Mucosa of stomach (tissue), 1 donor: Measurements from ENCODE around the gene PGC.
A peak's percentile ranks its signal among the peaks of the same experiment; 100 is the strongest.

Source experiments
- H3K27me3 ChIP-seq: one replicate; pipeline ENCODE4 v1.7.0; 2013; ENCODE audit warnings: mild to moderate bottlenecking, low read length; ENCODE audit not compliant: control insufficient read depth, insufficient read depth
- H3K36me3 ChIP-seq: one replicate; pipeline ENCODE4 v1.7.0; 2013; ENCODE audit warnings: low read length; ENCODE audit not compliant: control insufficient read depth, insufficient read depth
- H3K4me1 ChIP-seq: one replicate; pipeline ENCODE4 v1.7.0; 2013; ENCODE audit warnings: mild to moderate bottlenecking, low read length; ENCODE audit not compliant: control insufficient read depth, insufficient read depth
- H3K4me3 ChIP-seq: one replicate; pipeline ENCODE4 v1.7.0; 2013; ENCODE audit warnings: low read length
- H3K9ac ChIP-seq: one replicate; pipeline ENCODE4 v1.7.0; 2013; ENCODE audit warnings: mild to moderate bottlenecking, low read length, moderate library complexity
- H3K9me3 ChIP-seq: one replicate; pipeline ENCODE4 v1.7.0; 2013; ENCODE audit warnings: mild to moderate bottlenecking, low read length, moderate library complexity; ENCODE audit not compliant: control insufficient read depth
- donor health status: Pancreatic carcinoma.

The PGC gene

GRCh38 chr6:41747256-41748101 lies at the start of gene PGC:
PGC (minus strand) TSS chr6:41747397; CDS start chr6:41747334, 63 bp downstream.
- Histone ChIP-seq H3K4me1 (peaks cover 55% of the 10 kb centered on the region), H3K4me3 (peak within 1 kb of the TSS; percentile 29), H3K9me3 (no peaks in the 10 kb centered on the region), H3K36me3 (no peaks in the 10 kb centered on the region), H3K27me3 (no peaks in the 10 kb centered on the region), H3K9ac (peak within 1 kb of the TSS; percentile 79)

GRCh38 chr6:41796474-41796873 lies 49.3 kb upstream of the PGC start:
- Histone ChIP-seq H3K36me3 (no peaks in the 10 kb centered on the region), H3K9me3 (no peaks in the 10 kb centered on the region), H3K4me3 (no peak overlapping the region), H3K27me3 (no peaks in the 10 kb centered on the region), H3K4me1 (no peaks in the 10 kb centered on the region), H3K9ac (no peak overlapping the region)

GRCh38 chr6:41791984-41792383 lies 44.8 kb upstream of the PGC start:
- H3K9ac ChIP-seq: no peak overlapping the region
- no peaks in the 10 kb centered on the region for H3K27me3 ChIP-seq
- no peaks in the 10 kb centered on the region for H3K9me3 ChIP-seq
- no peak overlapping the region for H3K4me3 ChIP-seq
- no peaks in the 10 kb centered on the region for H3K4me1 ChIP-seq
- H3K36me3 ChIP-seq: peaks cover 6% of the 10 kb centered on the region

- Histone ChIP-seq H3K4me3 (no peak overlapping the region), H3K9me3 (no peaks in the 10 kb centered on the region), H3K9ac (no peak overlapping the region), H3K27me3 (no peaks in the 10 kb centered on the region), H3K4me1 (no peaks in the 10 kb centered on the region), H3K36me3 (peaks cover 6% of the 10 kb centered on the region)
Observed at GRCh38 chr6:41791305-41791704, 44.1 kb upstream of the PGC start.

- Histone ChIP-seq H3K27me3 (no peaks in the 10 kb centered on the region), H3K9ac (no peak overlapping the region), H3K4me3 (no peak overlapping the region), H3K9me3 (no peaks in the 10 kb centered on the region), H3K36me3 (peaks cover 6% of the 10 kb centered on the region), H3K4me1 (peaks cover 12% of the 10 kb centered on the region)
Observed at GRCh38 chr6:41790045-41790444, 42.8 kb upstream of the PGC start.

GRCh38 chr6:41789390-41789724 lies 42.2 kb upstream of the PGC start:
- H3K9me3 ChIP-seq: no peaks in the 10 kb centered on the region
- no peaks in the 10 kb centered on the region for H3K27me3 ChIP-seq
- H3K9ac ChIP-seq: no peak overlapping the region
- peaks cover 6% of the 10 kb centered on the region for H3K36me3 ChIP-seq
- H3K4me1 ChIP-seq: peaks cover 19% of the 10 kb centered on the region
- H3K4me3 ChIP-seq: no peak overlapping the region

- Histone ChIP-seq H3K4me1 (peaks cover 35% of the 10 kb centered on the region), H3K36me3 (peaks cover 6% of the 10 kb centered on the region), H3K9ac (peak within 1 kb of the TSS; percentile 95), H3K27me3 (no peaks in the 10 kb centered on the region), H3K9me3 (no peaks in the 10 kb centered on the region), H3K4me3 (peak within 1 kb of the TSS; percentile 95)
Observed at GRCh38 chr6:41787219-41787917, 40.2 kb upstream of the PGC start, which contains the start of gene TOMM6. TOMM6 (plus strand) TSS chr6:41787694; CDS start chr6:41787698, 4 bp downstream.

GRCh38 chr6:41786451-41787218 lies 39.4 kb upstream of the PGC start:
- peaks cover 6% of the 10 kb centered on the region for H3K36me3 ChIP-seq
- H3K27me3 ChIP-seq: no peaks in the 10 kb centered on the region
- H3K4me3 ChIP-seq: peak overlapping the region; percentile 95
- H3K9me3 ChIP-seq: no peaks in the 10 kb centered on the region
- peak overlapping the region; percentile 95 for H3K9ac ChIP-seq
- H3K4me1 ChIP-seq: peaks cover 39% of the 10 kb centered on the region

- Histone ChIP-seq H3K27me3 (no peaks in the 10 kb centered on the region), H3K9me3 (no peaks in the 10 kb centered on the region), H3K4me3 (peak overlapping the region; percentile 23), H3K9ac (peak overlapping the region; percentile 2), H3K4me1 (peaks cover 47% of the 10 kb centered on the region), H3K36me3 (peaks cover 6% of the 10 kb centered on the region)
Observed at GRCh38 chr6:41785689-41786450, 38.7 kb upstream of the PGC start.

- H3K9me3 ChIP-seq: no peaks in the 10 kb centered on the region
Observed at GRCh38 chr6:41785254-41785653, 38.1 kb upstream of the PGC start.

GRCh38 chr6:41784581-41785171 lies 37.5 kb upstream of the PGC start:
- Histone ChIP-seq H3K27me3 (no peaks in the 10 kb centered on the region), H3K4me3 (no peak overlapping the region), H3K36me3 (peaks cover 6% of the 10 kb centered on the region), H3K9ac (peak overlapping the region; percentile 12), H3K4me1 (peaks cover 48% of the 10 kb centered on the region), H3K9me3 (no peaks in the 10 kb centered on the region)

More at GRCh38 chr6:41785254-41785653, 38.1 kb upstream of the PGC start:
- Histone ChIP-seq H3K27me3 (no peaks in the 10 kb centered on the region), H3K9ac (peak overlapping the region; percentile 2), H3K4me1 (peaks cover 48% of the 10 kb centered on the region), H3K4me3 (no peak overlapping the region), H3K36me3 (peaks cover 6% of the 10 kb centered on the region)
